ENCODE data around the gene MAPKAP1.

Gene MAPKAP1

GRCh38 chr9:125443367-125443766 lies 263.6 kb downstream of the MAPKAP1 start:
- no peaks in the 10 kb centered on the region for H3K79me2 ChIP-seq
- no peaks in the 10 kb centered on the region for H3K27me3 ChIP-seq (ENCODE audit: control insufficient read depth, insufficient read depth, low read length)
- H3K4me2 ChIP-seq (ENCODE audit: low read length) = no peak overlapping the region
- no peaks in the 10 kb centered on the region for H3K9me3 ChIP-seq (ENCODE audit: control insufficient read depth, low read length)
- no peak overlapping the region for H3K4me3 ChIP-seq (ENCODE audit: low read depth, low read length)
- H2AFZ ChIP-seq = no peak overlapping the region
- no peak overlapping the region for H3K27ac ChIP-seq
- no peak overlapping the region for H3K9ac ChIP-seq
- no peak for TF ChIP-seq CTCF (IDR thresholded peaks at IDR 0.05)
- H3K36me3 ChIP-seq (ENCODE audit: control insufficient read depth, insufficient read depth, low read length) = no peaks in the 10 kb centered on the region
- no peaks in the 10 kb centered on the region for H3K4me1 ChIP-seq

- no peak overlapping the region for H3K4me2 ChIP-seq (ENCODE audit: low read length)
- no peak overlapping the region for H3K27ac ChIP-seq
- no peak overlapping the region for H3K4me3 ChIP-seq (ENCODE audit: low read depth, low read length)
- H3K27me3 ChIP-seq (ENCODE audit: control insufficient read depth, insufficient read depth, low read length) = no peaks in the 10 kb centered on the region
- no peak overlapping the region for H3K9ac ChIP-seq
- H3K79me2 ChIP-seq = no peaks in the 10 kb centered on the region
- H3K9me3 ChIP-seq (ENCODE audit: control insufficient read depth, low read length) = no peaks in the 10 kb centered on the region
- no peak overlapping the region for H2AFZ ChIP-seq
- no peak for TF ChIP-seq CTCF (IDR thresholded peaks at IDR 0.05)
- H3K36me3 ChIP-seq (ENCODE audit: control insufficient read depth, insufficient read depth, low read length) = no peaks in the 10 kb centered on the region
- H3K4me1 ChIP-seq = no peaks in the 10 kb centered on the region
Measured at GRCh38 chr9:125442452-125442851, 264.6 kb downstream of the MAPKAP1 start.

- Histone ChIP-seq H3K4me1 (no peaks in the 10 kb centered on the region), H2AFZ (no peak overlapping the region), H3K4me2 (ENCODE audit: low read length) (no peak overlapping the region), H3K9ac (no peak overlapping the region), H3K9me3 (ENCODE audit: control insufficient read depth, low read length) (no peaks in the 10 kb centered on the region), H3K36me3 (ENCODE audit: control insufficient read depth, insufficient read depth, low read length) (no peaks in the 10 kb centered on the region), H3K79me2 (no peaks in the 10 kb centered on the region), H3K4me3 (ENCODE audit: low read depth, low read length) (no peak overlapping the region), H3K27ac (no peak overlapping the region), H3K27me3 (ENCODE audit: control insufficient read depth, insufficient read depth, low read length) (no peaks in the 10 kb centered on the region)
- no peak for TF ChIP-seq CTCF (IDR thresholded peaks at IDR 0.05)
Measured at GRCh38 chr9:125440411-125440810, 266.6 kb downstream of the MAPKAP1 start.

GRCh38 chr9:125439434-125440272 lies 267.4 kb downstream of the MAPKAP1 start:
- no peak for TF ChIP-seq CTCF (IDR thresholded peaks at IDR 0.05)
- Histone ChIP-seq H3K27ac (no peak overlapping the region), H3K4me1 (no peaks in the 10 kb centered on the region), H3K4me2 (ENCODE audit: low read length) (no peak overlapping the region), H3K36me3 (ENCODE audit: control insufficient read depth, insufficient read depth, low read length) (no peaks in the 10 kb centered on the region), H3K27me3 (ENCODE audit: control insufficient read depth, insufficient read depth, low read length) (no peaks in the 10 kb centered on the region), H3K9me3 (ENCODE audit: control insufficient read depth, low read length) (no peaks in the 10 kb centered on the region), H3K79me2 (no peaks in the 10 kb centered on the region), H3K4me3 (ENCODE audit: low read depth, low read length) (no peak overlapping the region), H2AFZ (no peak overlapping the region), H3K9ac (no peak overlapping the region)

All from parathyroid adenoma (tissue), 2 donors.